HepG2 (cell line): ENCODE measurements around the gene PARK7. TPM values are rescaled to one million over a fixed set of nuclear protein-coding genes. Genes with fewer than 3 reads are reported as not detected.
A peak's percentile ranks its signal among the peaks of the same experiment; 100 is the strongest.

ENCODE experiments used
- AFF4 ChIP-seq: sonication (generic); formaldehyde crosslinking; IDR thresholded peaks from 2 replicates; pipeline ENCODE4 v1.4.0; 2020; ENCODE audit warnings: missing genetic modification reagents
- CBX5 ChIP-seq: sonication (generic); formaldehyde crosslinking; IDR thresholded peaks from 2 replicates; pipeline ENCODE4 v1.4.0; 2020; ENCODE audit warnings: missing genetic modification reagents, borderline replicate concordance
- CEBPB ChIP-seq: IDR thresholded peaks from 2 replicates; pipeline ENCODE4 v1.6.1; 2011; ENCODE audit warnings: low read depth, low read length, improper control_type of control experiment, borderline replicate concordance
- CEBPG ChIP-seq: IDR thresholded peaks from 2 replicates; pipeline ENCODE4 v1.6.1; 2016
- CREM ChIP-seq, 2 experiments: sonication (generic) in 1 of 2; formaldehyde crosslinking in 1 of 2; IDR thresholded peaks; 2 replicates each; pipeline versions ENCODE4 v1.4.0 to v1.6.1; 2016 to 2020; ENCODE audit warnings: antibody characterized with exemption in 1 of 2, mild to moderate bottlenecking in 1 of 2, missing genetic modification reagents in 1 of 2
- FOXP4 ChIP-seq: sonication (generic); formaldehyde crosslinking; IDR thresholded peaks from 2 replicates; pipeline ENCODE4 v1.4.0; 2020; ENCODE audit warnings: missing genetic modification reagents
- NR2F6 ChIP-seq, 2 experiments: IDR thresholded peaks; 2 replicates each; pipeline ENCODE4 v1.6.1; 2016; ENCODE audit warnings: antibody characterized with exemption in 1 of 2, mild to moderate bottlenecking in 1 of 2
- PAF1 ChIP-seq: IDR thresholded peaks from 2 replicates; pipeline ENCODE4 v1.6.1; 2016; ENCODE audit warnings: missing genetic modification reagents, missing compliant biosample characterization
- RBM22 ChIP-seq: fragments of 200-400 bp; formaldehyde crosslinking; optimal IDR thresholded peaks from 2 replicates; pipeline ENCODE3; 2017; ENCODE audit warnings: mild to moderate bottlenecking, low read length, moderate library complexity
- RFXAP ChIP-seq: sonication (generic); formaldehyde crosslinking; IDR thresholded peaks from 2 replicates; pipeline ENCODE4 v1.4.0; 2020; ENCODE audit warnings: missing genetic modification reagents, borderline replicate concordance
- SSRP1 ChIP-seq: IDR thresholded peaks from 2 replicates; pipeline ENCODE4 v1.6.1; 2016; ENCODE audit warnings: control low read depth
- ZC3H4 ChIP-seq: sonication (generic); formaldehyde crosslinking; IDR thresholded peaks from 2 replicates; pipeline ENCODE4 v1.4.0; 2020; ENCODE audit warnings: missing genetic modification reagents, borderline replicate concordance
- polyA plus RNA-seq, 8 experiments: library from polyadenylated mRNA; depleted of rRNA in 3 of 8; stranded (reverse) in 7 of 8; unstranded in 1 of 8; fragments of >200 nt; fragmentation: Illumina TruSeq in 4 of 8; extraction: Trizol in 4 of 8; gene quantifications; 2 replicates each; pipeline versions ENCODE4 v1.2.1 to v1.2.3, GENCODE V29; 2011 to 2016; ENCODE audit warnings: low read depth in 4 of 8, missing spikeins in 1 of 8, mixed read lengths in 1 of 8; ENCODE audit not compliant: insufficient read depth in 1 of 8
- total RNA-seq, 5 experiments: library from RNA; depleted of rRNA; stranded (reverse); fragments of >200 nt; fragmentation: Illumina TruSeq; extraction: Trizol; gene quantifications; 2 replicates each; pipeline ENCODE4 v1.2.3, GENCODE V29; 2016; ENCODE audit warnings: low read depth in 1 of 5
- TF ChIP-seq, protein P1 (sequence below): sonication (generic); formaldehyde crosslinking; IDR thresholded peaks from 2 replicates; pipeline ENCODE4 v1.4.0; 2020; ENCODE audit warnings: missing genetic modification reagents, borderline replicate concordance

PARK7 gene
- total and polyA plus RNA-seq, 2 of the 13 experiments (the other 11 are each of a cell fraction or from before 2014, with no cell fraction given), result 212 to 296 TPM

DNA sequence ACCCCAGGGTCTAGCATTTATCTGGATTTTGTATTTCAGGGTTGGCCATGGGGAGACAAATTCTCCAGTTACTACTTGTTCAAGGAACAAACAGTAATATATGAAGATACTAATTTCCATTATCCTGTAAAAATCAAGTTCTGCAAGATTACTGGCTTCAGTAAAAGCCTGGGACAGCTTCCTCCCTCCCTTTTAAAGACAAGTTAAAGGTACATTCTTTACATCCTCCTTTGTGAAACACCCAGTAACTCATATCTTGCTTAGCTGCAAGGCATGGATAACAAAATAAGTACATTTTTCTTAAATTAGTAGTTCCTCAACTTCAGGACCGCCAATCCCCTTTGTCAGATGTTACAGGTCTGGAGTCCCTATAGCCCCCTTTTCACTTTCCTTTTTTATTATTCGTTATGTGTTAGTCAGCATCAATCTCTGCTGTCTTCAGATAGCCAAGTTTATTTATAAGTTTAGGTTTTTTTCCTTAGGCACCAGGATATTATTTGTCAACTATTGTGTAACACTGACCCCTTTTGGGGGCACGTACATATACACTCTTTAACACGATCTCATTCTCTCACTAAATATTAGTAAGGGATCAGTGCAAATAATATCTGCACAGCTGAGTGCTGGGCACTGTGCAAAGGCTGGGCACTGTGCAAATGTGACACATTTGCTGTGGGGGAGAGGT lies 54.8 kb downstream of the PARK7 start (continued):
- peak; percentile 58 for TF ChIP-seq CEBPB
- 0 out of 2 replicates have a peak, but pooled peaks have one; percentile 11 for TF ChIP-seq FOXP4 (CRISPR knock-in tag)
- TF ChIP-seq ZC3H4 (CRISPR knock-in tag), result peak; percentile 79; the same call in 1 of the 2 replicates
- TF ChIP-seq RBM22, result peak; percentile 96
- TF ChIP-seq, protein P1, sequence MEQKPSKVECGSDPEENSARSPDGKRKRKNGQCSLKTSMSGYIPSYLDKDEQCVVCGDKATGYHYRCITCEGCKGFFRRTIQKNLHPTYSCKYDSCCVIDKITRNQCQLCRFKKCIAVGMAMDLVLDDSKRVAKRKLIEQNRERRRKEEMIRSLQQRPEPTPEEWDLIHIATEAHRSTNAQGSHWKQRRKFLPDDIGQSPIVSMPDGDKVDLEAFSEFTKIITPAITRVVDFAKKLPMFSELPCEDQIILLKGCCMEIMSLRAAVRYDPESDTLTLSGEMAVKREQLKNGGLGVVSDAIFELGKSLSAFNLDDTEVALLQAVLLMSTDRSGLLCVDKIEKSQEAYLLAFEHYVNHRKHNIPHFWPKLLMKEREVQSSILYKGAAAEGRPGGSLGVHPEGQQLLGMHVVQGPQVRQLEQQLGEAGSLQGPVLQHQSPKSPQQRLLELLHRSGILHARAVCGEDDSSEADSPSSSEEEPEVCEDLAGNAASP (CRISPR knock-in tag), result peak; percentile 50; the same call in 1 of the 2 replicates
- TF ChIP-seq CBX5 (CRISPR knock-in tag), result no peak
- peak; percentile 86 for TF ChIP-seq PAF1 (CRISPR knock-in tag)
- TF ChIP-seq CEBPG (CRISPR knock-in tag), result peak; percentile 43
- no peak for TF ChIP-seq RFXAP (CRISPR knock-in tag)
- TF ChIP-seq AFF4, result peak; percentile 8; the same call in 1 of the 2 replicates
- peak; percentile 38; the same call in 1 of the 2 replicates for TF ChIP-seq NR2F6 (IDR thresholded peaks at IDR 0.05)
- no peak for TF ChIP-seq NR2F6 (CRISPR knock-in tag; IDR thresholded peaks at IDR 0.05)
- TF ChIP-seq SSRP1, result 0 out of 2 replicates have a peak, but pooled peaks have one; percentile 7
- TF ChIP-seq CREM (IDR thresholded peaks at IDR 0.05), result 0 out of 2 replicates have a peak, but pooled peaks have one; percentile 19
- no peak for TF ChIP-seq CREM (CRISPR knock-in tag; IDR thresholded peaks at IDR 0.05)
